Hepatocyte (in vitro differentiated cells): ENCODE measurements around the gene NDUFC2. TPM values are rescaled to one million over a fixed set of nuclear protein-coding genes. Genes with fewer than 3 reads are reported as not detected.

Experiments used
- DNase-seq: peaks from one replicate; pipeline ENCODE4 v3.0.0-alpha.2; 2016; ENCODE audit warnings: low spot score
- H2AFZ ChIP-seq: fragments of 200-600 bp; sonication (generic); 2 replicates; pipeline ENCODE4 v1.6.0; 2016; ENCODE audit warnings: antibody characterized with exemption, mild to moderate bottlenecking
- H3K27ac ChIP-seq: fragments of 200-600 bp; sonication (generic); 2 replicates; pipeline ENCODE4 v1.5.1; 2016; ENCODE audit warnings: mild to moderate bottlenecking
- H3K27me3 ChIP-seq: fragments of 200-600 bp; sonication (generic); 2 replicates; pipeline ENCODE4 v1.6.1; 2016
- H3K36me3 ChIP-seq: fragments of 200-600 bp; sonication (generic); replicated peaks from 2 replicates; pipeline ENCODE4 v1.5.1; 2016; ENCODE audit warnings: low read depth; ENCODE audit not compliant: insufficient read depth
- H3K4me1 ChIP-seq: fragments of 200-600 bp; sonication (generic); 2 replicates; pipeline ENCODE4 v1.5.1; 2016; ENCODE audit warnings: mild to moderate bottlenecking, moderate library complexity; ENCODE audit not compliant: insufficient read depth
- H3K4me2 ChIP-seq: fragments of 200-600 bp; sonication (generic); 2 replicates; pipeline ENCODE4 v1.6.0; 2016
- H3K4me3 ChIP-seq: fragments of 200-600 bp; sonication (generic); 2 replicates; pipeline ENCODE4 v1.5.1; 2016; ENCODE audit warnings: mild to moderate bottlenecking
- H3K79me2 ChIP-seq: fragments of 200-600 bp; sonication (generic); 2 replicates; pipeline ENCODE4 v1.6.0; 2017; ENCODE audit warnings: mild to moderate bottlenecking
- H3K9me2 ChIP-seq: fragments of 200-600 bp; sonication (generic); replicated peaks from 2 replicates; pipeline ENCODE4 v1.6.0; 2017; ENCODE audit warnings: mild to moderate bottlenecking; ENCODE audit not compliant: insufficient read depth
- H3K9me3 ChIP-seq: fragments of 200-600 bp; sonication (generic); 2 replicates; pipeline ENCODE4 v1.5.1; 2016; ENCODE audit warnings: low read depth, mild to moderate bottlenecking
- H4K20me1 ChIP-seq: fragments of 200-600 bp; sonication (generic); 2 replicates; pipeline ENCODE4 v1.6.0; 2016; ENCODE audit warnings: mild to moderate bottlenecking; ENCODE audit not compliant: insufficient read depth, poor library complexity, severe bottlenecking
- CTCF ChIP-seq: fragments of 200-600 bp; sonication (generic); IDR thresholded peaks from 2 replicates; pipeline ENCODE4 v1.5.1; 2016; ENCODE audit warnings: antibody characterized with exemption, mild to moderate bottlenecking; ENCODE audit not compliant: poor library complexity
- EZH2 ChIP-seq: fragments of 200-600 bp; sonication (generic); IDR thresholded peaks from 2 replicates; pipeline ENCODE4 v1.6.1; 2016; ENCODE audit warnings: antibody characterized with exemption, mild to moderate bottlenecking, borderline replicate concordance
- EZH2phosphoT487 ChIP-seq: fragments of 200-600 bp; sonication (generic); IDR thresholded peaks from one replicate; pipeline ENCODE4 v1.6.1; 2018; ENCODE audit warnings: antibody characterized with exemption, mild to moderate bottlenecking, low read depth, moderate library complexity; ENCODE audit not compliant: unreplicated experiment, severe bottlenecking
- WGBS: methylation state at CpG from one replicate; pipeline ENCODE4 v1.1.6; 2016; ENCODE audit warnings: low lambda C conversion rate; ENCODE audit errors: missing lambda C conversion rate; 5-methylcytosine and 5-hydroxymethylcytosine counted together
- polyA plus RNA-seq: library from polyadenylated mRNA; unstranded; fragments of >200 nt; fragmentation: Nextera tagmentation; extraction: Ambion mirVana; gene quantifications from 2 replicates; pipeline ENCODE4 v1.2.1, GENCODE V29; 2016
- total RNA-seq: library from RNA; depleted of rRNA; stranded (reverse); fragments of >200 nt; gene quantifications from 2 replicates; pipeline ENCODE4 v1.2.3, GENCODE V29; 2014

Gene NDUFC2
- total and polyA plus RNA-seq, 2 experiments from 2014 or later = 115 to 481 TPM

- TF ChIP-seq EZH2 (no peak), EZH2phosphoT487 (no peak), CTCF (no peak)
- Histone ChIP-seq H3K4me2 (no peak overlapping the region), H3K79me2 (peaks cover 21% of the 10 kb centered on the region), H2AFZ (no peak overlapping the region), H3K4me1 (peaks cover 5% of the 10 kb centered on the region), H3K4me3 (no peak overlapping the region), H3K27me3 (no peaks in the 10 kb centered on the region), H3K27ac (no peak overlapping the region), H3K9me3 (no peaks in the 10 kb centered on the region), H3K36me3 (no peaks in the 10 kb centered on the region), H4K20me1 (peaks cover 5% of the 10 kb centered on the region), H3K9me2 (no peaks in the 10 kb centered on the region)
- DNase-seq = no peak
- 85% methylated on average over 4 of the region's 4 CpGs for WGBS
These were observed 3.4 kb upstream of the NDUFC2 start for GRCh38 chr11:78083021-78083420.

- 89% methylated on average over 8 of the region's 8 CpGs for WGBS
- Histone ChIP-seq H4K20me1 (peaks cover 13% of the 10 kb centered on the region), H3K9me2 (no peaks in the 10 kb centered on the region), H3K27ac (no peak overlapping the region), H3K4me1 (peaks cover 13% of the 10 kb centered on the region), H3K36me3 (no peaks in the 10 kb centered on the region), H2AFZ (no peak overlapping the region), H3K27me3 (no peaks in the 10 kb centered on the region), H3K9me3 (no peaks in the 10 kb centered on the region), H3K79me2 (peaks cover 30% of the 10 kb centered on the region), H3K4me2 (no peak overlapping the region), H3K4me3 (no peak overlapping the region)
- no peak for DNase-seq
- TF ChIP-seq CTCF = no peak
- TF ChIP-seq EZH2 = no peak
- TF ChIP-seq EZH2phosphoT487 = no peak
These were observed 2.5 kb upstream of the NDUFC2 start for GRCh38 chr11:78082146-78082545.

GRCh38 chr11:78081583-78081982, 1.9 kb upstream of the NDUFC2 start:
- no peak for TF ChIP-seq EZH2
- TF ChIP-seq CTCF = no peak
- no peak for TF ChIP-seq EZH2phosphoT487
- no peak overlapping the region for H2AFZ ChIP-seq
- no peaks in the 10 kb centered on the region for H3K9me2 ChIP-seq
- no peak overlapping the region for H3K4me2 ChIP-seq
- WGBS = 94% methylated on average over 6 of the region's 6 CpGs
- DNase-seq = no peak
- H3K27ac ChIP-seq = no peak overlapping the region
- no peaks in the 10 kb centered on the region for H3K36me3 ChIP-seq
- no peaks in the 10 kb centered on the region for H3K9me3 ChIP-seq
- H3K27me3 ChIP-seq = no peaks in the 10 kb centered on the region
- H4K20me1 ChIP-seq = peaks cover 19% of the 10 kb centered on the region
- peaks cover 13% of the 10 kb centered on the region for H3K4me1 ChIP-seq
- H3K79me2 ChIP-seq = peaks cover 35% of the 10 kb centered on the region
- no peak overlapping the region for H3K4me3 ChIP-seq

- no peaks in the 10 kb centered on the region for H3K9me2 ChIP-seq
- peaks cover 20% of the 10 kb centered on the region for H4K20me1 ChIP-seq
- no peaks in the 10 kb centered on the region for H3K36me3 ChIP-seq
- H3K4me2 ChIP-seq = no peak overlapping the region
- no peak for TF ChIP-seq EZH2
- no peak for TF ChIP-seq EZH2phosphoT487
- TF ChIP-seq CTCF = no peak
- no peaks in the 10 kb centered on the region for H3K9me3 ChIP-seq
- H3K4me1 ChIP-seq = peaks cover 13% of the 10 kb centered on the region
- peaks cover 42% of the 10 kb centered on the region for H3K79me2 ChIP-seq
- no peak overlapping the region for H2AFZ ChIP-seq
- no peaks in the 10 kb centered on the region for H3K27me3 ChIP-seq
- 90% methylated on average over 11 of the region's 11 CpGs for WGBS
- no peak overlapping the region for H3K4me3 ChIP-seq
- no peak for DNase-seq
- H3K27ac ChIP-seq = no peak overlapping the region
These were observed 1.3 kb upstream of the NDUFC2 start for GRCh38 chr11:78080818-78081495.
